Small intestine (tissue), 7 donors: ENCODE results near the gene MARCHF10. TPM values are rescaled to one million over a fixed set of nuclear protein-coding genes. Genes with fewer than 3 reads are reported as not detected.

Experiments
- DNase-seq, 2 donors: peaks; one replicate each; pipeline versions ENCODE4 v3.0.0 to v3.0.0-alpha.2; 2013
- FAIRE-seq: peaks from 2 replicates; lab custom pipeline; 2012; peaks lifted over from hg19 to GRCh38; lab: Jason Lieb, UNC
- H3K27ac ChIP-seq, 3 donors: one replicate each; pipeline ENCODE4 v1.5.1; 2013; ENCODE audit warnings: low read length in 2 of 3, mild to moderate bottlenecking in 2 of 3, control low read depth in 1 of 3, inconsistent platforms in 1 of 3, low read depth in 1 of 3, moderate library complexity in 1 of 3
- H3K27me3 ChIP-seq, 3 donors: one replicate each; pipeline ENCODE4 v1.6.1; 2013; ENCODE audit warnings: low read length in 3 of 3, inconsistent platforms in 1 of 3; ENCODE audit not compliant: control insufficient read depth in 3 of 3, insufficient read depth in 3 of 3
- H3K36me3 ChIP-seq, 3 donors: one replicate each; pipeline ENCODE4 v1.6.1; 2013; ENCODE audit warnings: low read length in 3 of 3, inconsistent platforms in 1 of 3, low read depth in 1 of 3, mild to moderate bottlenecking in 1 of 3, moderate library complexity in 1 of 3; ENCODE audit not compliant: control insufficient read depth in 3 of 3, insufficient read depth in 2 of 3
- H3K4me1 ChIP-seq, 3 donors: one replicate each; pipeline ENCODE4 v1.6.1; 2013; ENCODE audit warnings: low read length in 2 of 3, inconsistent platforms in 1 of 3, low read depth in 1 of 3, mild to moderate bottlenecking in 1 of 3, moderate library complexity in 1 of 3; ENCODE audit not compliant: control insufficient read depth in 3 of 3, insufficient read depth in 2 of 3
- H3K4me3 ChIP-seq, 3 donors: one replicate each; pipeline ENCODE4 v1.5.1; 2013; ENCODE audit warnings: low read length in 3 of 3, control low read depth in 1 of 3, inconsistent platforms in 1 of 3, low read depth in 1 of 3, mild to moderate bottlenecking in 1 of 3, moderate library complexity in 1 of 3
- H3K9me3 ChIP-seq, 2 donors: one replicate each; pipeline ENCODE4 v1.6.1; 2013; ENCODE audit warnings: low read depth in 1 of 2, low read length in 1 of 2; ENCODE audit not compliant: control insufficient read depth in 2 of 2, insufficient read depth in 1 of 2
- WGBS, 3 donors: extraction: QIAGEN DNeasy Blood & Tissue Kit; methylation state at CpG; one replicate each; pipeline ENCODE4 v1.1.7; 2013; 5-methylcytosine and 5-hydroxymethylcytosine counted together
- polyA plus RNA-seq, 4 donors: library from polyadenylated mRNA; stranded (reverse) in 3 of 4; unstranded in 1 of 4; fragments of 200-250 nt in 3 of 4; fragments of 120-200 nt in 1 of 4; gene quantifications; one replicate each; pipeline versions ENCODE4 v1.2.1 to v1.2.3, GENCODE V29; 2013
- donor health status: healthy with polysubstance abuse.
- donor health status: control.
- donor health status: control.
- donor health status: Bipolar disorder and iron deficiency.
- donor health status: healthy.

Gene MARCHF10
- polyA plus RNA-seq, 4 donors: 0.10 to 0.13 TPM; not detected in 2

DNA sequence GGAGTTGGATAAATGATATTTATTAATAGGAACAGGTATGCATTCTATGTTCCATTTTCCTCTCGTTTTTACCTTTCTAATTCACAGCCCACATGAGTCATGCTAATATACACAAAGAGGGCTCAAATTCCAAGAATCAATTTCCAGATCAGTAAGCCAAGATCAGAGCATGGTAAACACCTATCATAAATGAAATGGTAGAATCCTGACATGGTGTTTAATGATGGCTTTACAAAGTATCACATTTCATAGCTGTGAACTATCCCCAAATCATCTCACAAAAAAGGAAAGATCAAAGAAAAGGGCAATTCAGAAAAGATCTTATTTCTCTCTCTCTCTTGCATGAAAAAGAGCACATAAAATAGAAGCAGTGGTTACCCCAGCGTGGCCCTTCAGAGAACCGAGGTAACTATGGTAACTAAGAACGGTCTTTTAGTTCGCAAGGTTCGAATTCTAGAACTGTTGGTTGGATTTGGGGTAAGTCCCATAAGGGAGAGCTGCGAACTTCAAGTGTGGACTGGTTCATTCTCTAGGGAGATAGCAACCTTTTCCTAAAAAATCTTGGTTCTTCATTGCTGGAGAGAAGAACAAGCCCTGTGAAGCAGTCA lies 73.0 kb downstream of the MARCHF10 start:
- DNase-seq: no peak
- Histone ChIP-seq H3K36me3 (no peaks in the 10 kb centered on the region), H3K27ac (no peak overlapping the region), H3K4me1 (no peaks in the 10 kb centered on the region), H3K27me3 (no peaks in the 10 kb centered on the region), H3K4me3 (no peak overlapping the region), H3K9me3 (no peaks in the 10 kb centered on the region)
- no peak for FAIRE-seq
- WGBS, 3 donors: 66 to 73% (median 72%) methylated on average over 7 of the region's 7 CpGs

DNA sequence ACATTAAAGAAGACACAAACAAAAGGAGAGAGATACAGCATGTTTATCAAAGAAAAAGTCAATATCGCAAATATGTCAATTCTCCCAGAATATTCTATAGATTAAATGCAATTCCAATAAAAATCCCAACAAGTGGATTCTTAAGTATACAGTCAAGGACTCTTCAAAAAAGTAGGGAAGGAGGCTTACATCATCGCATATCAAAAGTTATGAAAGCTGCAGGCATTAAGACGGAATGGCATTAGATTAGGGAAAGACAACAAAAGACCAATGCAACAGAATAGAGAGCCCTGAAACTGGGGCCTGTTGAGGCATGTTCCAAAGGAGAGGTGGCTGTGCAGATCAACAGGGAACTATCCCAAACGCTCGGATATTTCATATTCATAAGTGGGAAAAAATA lies 76.0 kb downstream of the MARCHF10 start:
- Histone ChIP-seq H3K36me3 (no peaks in the 10 kb centered on the region), H3K4me1 (no peaks in the 10 kb centered on the region), H3K27me3 (peaks cover 0 to 3% (median 0%) of the 10 kb centered on the region in 3 donors), H3K4me3 (no peak overlapping the region), H3K27ac (no peak overlapping the region), H3K9me3 (no peaks in the 10 kb centered on the region)
- no peak for FAIRE-seq
- no peak for DNase-seq
- WGBS, 3 donors: 79 to 89% (median 80%) methylated on average over 5 of the region's 5 CpGs

DNA sequence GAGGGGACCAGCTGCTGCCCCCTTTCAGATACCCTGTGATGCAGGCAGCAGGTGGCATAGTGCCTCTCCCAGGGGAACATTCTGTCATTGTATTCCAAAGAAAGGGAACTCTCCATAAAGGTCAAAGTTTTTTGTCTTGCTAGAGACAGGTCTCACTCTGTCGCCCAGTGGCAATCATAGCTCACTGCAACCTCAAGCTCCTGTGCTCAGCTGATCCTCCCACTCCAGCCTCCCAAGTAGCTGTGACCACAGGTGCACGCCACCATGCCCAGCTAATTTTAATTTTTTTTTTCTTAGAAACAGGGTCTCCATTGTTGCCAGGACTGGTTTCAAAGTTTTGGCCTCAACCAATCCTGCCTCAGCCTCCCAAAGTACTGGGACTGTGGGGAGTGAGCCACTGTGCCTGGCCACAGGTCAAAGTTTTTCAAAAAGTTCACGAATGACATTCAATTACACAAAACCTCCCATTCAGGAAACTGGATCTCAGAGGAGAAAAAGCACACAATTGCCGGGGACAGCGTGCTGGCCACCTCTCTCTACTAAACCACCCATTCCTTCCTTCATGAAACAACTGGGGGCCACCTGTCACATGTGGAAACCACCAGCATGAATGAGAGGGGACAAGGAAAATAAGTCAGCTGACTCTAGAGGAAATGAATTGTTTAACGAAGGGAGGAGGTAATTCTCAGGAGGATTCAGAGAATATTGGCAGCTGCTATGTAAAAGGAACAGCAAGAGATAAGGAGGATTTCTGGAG lies 80.0 kb downstream of the MARCHF10 start:
- H3K36me3 ChIP-seq: no peaks in the 10 kb centered on the region
- FAIRE-seq (no peak), DNase-seq (no peak)
- H3K4me3 ChIP-seq: no peak overlapping the region
- 71 to 72% (median 71%) methylated on average over 6 of the region's 6 CpGs for WGBS, 3 donors
- no peaks in the 10 kb centered on the region for H3K9me3 ChIP-seq
- no peaks in the 10 kb centered on the region for H3K4me1 ChIP-seq
- H3K27ac ChIP-seq: no peak overlapping the region
- peaks cover 0 to 3% (median 0%) of the 10 kb centered on the region in 3 donors for H3K27me3 ChIP-seq

DNA sequence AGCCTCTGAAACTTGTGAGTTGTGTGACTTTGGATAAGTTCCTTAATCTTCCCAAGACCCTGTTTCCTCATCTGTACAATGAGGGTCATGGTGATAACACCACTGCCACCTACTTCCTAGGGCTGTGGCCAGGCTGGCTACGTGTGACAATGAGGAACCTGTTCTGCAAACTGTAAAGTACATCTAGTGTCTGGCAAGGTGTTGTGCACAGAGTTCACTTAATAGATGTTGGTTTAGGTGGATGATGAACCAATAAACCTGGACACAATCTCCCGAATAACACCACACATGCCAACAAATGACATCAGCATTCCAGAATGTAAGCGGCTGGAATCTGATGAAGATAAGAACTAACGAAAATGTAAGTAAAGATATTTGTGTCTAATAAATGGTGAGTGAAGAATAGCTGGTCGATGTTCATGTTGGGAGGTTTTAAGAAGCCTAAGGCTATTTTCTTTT lies 82.3 kb downstream of the MARCHF10 start:
- DNase-seq (peak in 1 of 2 donors; percentile 19), FAIRE-seq (no peak)
- Histone ChIP-seq H3K27me3 (peaks cover 0 to 3% (median 0%) of the 10 kb centered on the region in 3 donors), H3K9me3 (no peaks in the 10 kb centered on the region), H3K4me1 (no peaks in the 10 kb centered on the region), H3K27ac (no peak overlapping the region), H3K36me3 (no peaks in the 10 kb centered on the region), H3K4me3 (no peak overlapping the region)
- 18 to 42% (median 37%) methylated on average over 5 of the region's 5 CpGs for WGBS, 3 donors

DNA sequence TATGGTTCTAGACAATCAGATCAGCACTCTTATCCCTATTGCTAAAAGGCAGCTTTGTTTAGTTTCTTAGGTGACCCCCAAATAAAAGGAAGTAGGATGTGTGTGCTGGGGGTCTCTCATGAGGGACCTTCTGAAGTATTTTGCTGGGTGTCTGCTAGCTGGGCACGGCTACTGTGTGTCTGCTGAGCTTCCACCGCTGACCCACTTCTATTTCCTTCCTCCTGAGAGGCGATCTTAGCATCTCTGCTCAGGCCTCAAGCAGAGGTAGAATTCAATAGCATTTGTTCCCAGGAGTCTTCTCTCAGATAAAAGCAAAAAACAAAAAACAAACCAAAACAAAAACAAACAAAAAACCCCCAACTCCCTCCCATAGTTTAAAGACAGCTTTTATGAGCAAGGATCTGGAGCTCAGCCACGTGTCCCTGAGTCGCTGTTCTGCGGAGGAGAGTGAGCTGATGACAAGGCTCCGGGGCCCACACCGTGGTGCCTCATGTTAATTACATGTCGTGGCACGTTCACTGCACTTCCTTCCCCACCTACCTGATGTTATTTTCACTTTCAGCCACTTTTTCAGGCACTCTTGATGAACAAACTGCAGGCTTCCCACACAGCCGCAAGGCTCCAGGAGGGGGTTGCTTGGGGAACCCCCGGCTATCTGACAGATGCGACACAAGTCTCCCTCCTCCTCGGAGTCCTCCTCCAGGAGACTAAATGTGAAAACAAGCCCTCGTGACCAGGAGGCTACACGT lies 83.5 kb downstream of the MARCHF10 start:
- Histone ChIP-seq H3K9me3 (no peaks in the 10 kb centered on the region), H3K4me3 (no peak overlapping the region), H3K27me3 (peaks cover 0 to 3% (median 0%) of the 10 kb centered on the region in 3 donors), H3K4me1 (no peaks in the 10 kb centered on the region), H3K27ac (peak overlapping the region in 2 of 3 donors; percentile 53 to 55), H3K36me3 (no peaks in the 10 kb centered on the region)
- FAIRE-seq: no peak
- DNase-seq: peak in 1 of 2 donors; percentile 49
- 44 to 51% (median 48%) methylated on average over 16 of the region's 16 CpGs for WGBS, 3 donors

DNA sequence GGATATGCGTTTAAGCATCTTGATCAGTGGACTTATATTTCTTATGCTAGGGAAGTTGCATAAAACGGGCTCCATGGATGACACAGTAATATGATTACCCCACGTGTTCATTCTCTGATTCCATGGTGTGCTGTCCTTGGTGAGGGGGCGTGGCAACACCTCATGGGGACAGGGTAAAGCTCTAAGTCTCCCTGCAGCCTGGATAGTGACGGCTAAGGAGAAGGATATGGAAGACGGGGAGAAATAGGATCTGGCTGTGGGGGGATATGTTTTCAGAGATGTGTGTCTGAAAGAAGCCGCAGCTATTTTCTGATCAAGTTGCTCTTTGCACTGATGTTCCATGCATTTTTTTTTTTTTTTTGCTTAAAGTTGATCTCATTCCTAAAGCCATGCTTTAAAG lies 84.3 kb downstream of the MARCHF10 start:
- DNase-seq (no peak), FAIRE-seq (no peak)
- H3K4me3 ChIP-seq: no peak overlapping the region
- 43 to 77% (median 59%) methylated on average over 7 of the region's 7 CpGs for WGBS, 3 donors
- no peaks in the 10 kb centered on the region for H3K9me3 ChIP-seq
- H3K27ac ChIP-seq: no peak overlapping the region
- H3K4me1 ChIP-seq: no peaks in the 10 kb centered on the region
- H3K36me3 ChIP-seq: no peaks in the 10 kb centered on the region
- peaks cover 0 to 3% (median 0%) of the 10 kb centered on the region in 3 donors for H3K27me3 ChIP-seq

DNA sequence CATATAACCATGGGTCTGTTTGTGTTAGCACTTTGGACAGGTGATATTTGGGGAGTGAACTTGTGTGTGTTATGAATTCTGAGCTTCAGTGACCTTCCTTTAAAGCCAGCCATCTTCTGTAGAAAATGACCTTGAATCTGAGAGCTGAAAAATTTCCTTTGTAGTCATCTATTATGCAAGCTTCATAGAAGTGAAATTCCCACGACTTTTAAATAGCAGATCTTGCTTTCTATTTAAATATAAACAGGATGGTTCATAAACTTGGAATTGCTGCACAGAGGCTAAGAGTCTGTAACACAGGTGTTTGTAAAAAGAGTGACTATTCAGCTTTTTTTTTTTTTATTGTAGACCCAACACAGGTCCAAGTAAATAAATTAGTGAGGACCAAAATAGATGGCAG lies 85.5 kb downstream of the MARCHF10 start:
- no peak overlapping the region for H3K4me3 ChIP-seq
- 21 to 28% (median 26%) methylated on average over 1 of the region's 1 CpG for WGBS, 3 donors
- H3K36me3 ChIP-seq: no peaks in the 10 kb centered on the region
- H3K9me3 ChIP-seq: no peaks in the 10 kb centered on the region
- FAIRE-seq: no peak
- no peak overlapping the region for H3K27ac ChIP-seq
- no peak for DNase-seq
- no peaks in the 10 kb centered on the region for H3K4me1 ChIP-seq
- no peaks in the 10 kb centered on the region for H3K27me3 ChIP-seq

DNA sequence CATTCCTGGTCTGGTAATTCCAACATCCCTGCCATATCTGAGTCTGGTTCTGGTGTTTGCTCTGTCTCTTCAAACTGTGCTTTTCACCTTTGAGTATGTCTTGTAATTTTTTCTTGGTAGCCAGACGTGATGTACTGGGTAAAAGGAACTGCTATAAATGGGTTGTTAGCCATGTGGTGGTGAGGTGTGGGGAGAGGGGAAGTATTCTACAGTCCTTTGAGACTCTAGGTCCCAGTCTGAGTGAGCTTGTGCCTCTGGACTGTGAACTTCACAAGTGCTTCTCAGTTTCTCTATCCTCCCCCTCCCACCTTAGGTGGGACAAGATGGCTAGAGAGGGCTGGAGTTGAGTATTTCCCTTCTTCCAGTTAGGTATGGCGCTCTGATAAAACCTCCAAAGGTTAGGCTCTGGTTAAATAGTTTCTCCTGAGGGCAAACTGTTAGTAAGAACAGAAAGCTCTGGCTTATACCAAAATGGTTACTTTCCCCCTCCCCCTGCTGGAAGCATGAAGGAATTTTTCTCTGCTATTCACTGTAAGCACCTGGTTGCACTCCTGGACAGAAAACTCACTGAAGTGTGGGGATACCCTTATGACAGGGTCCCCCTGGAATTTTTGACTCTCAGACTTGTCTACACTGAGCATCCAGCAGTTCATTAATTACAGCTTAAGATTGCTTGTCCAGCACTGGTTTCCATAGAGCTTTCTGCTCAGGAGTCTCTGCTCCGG lies 87.8 kb downstream of the MARCHF10 start:
- no peak for FAIRE-seq

More for the DNA sequence above, 87.8 kb downstream of the MARCHF10 start:
- no peak overlapping the region for H3K4me3 ChIP-seq
- no peaks in the 10 kb centered on the region for H3K9me3 ChIP-seq
- no peaks in the 10 kb centered on the region for H3K27me3 ChIP-seq
- H3K36me3 ChIP-seq: no peaks in the 10 kb centered on the region
- no peak overlapping the region for H3K27ac ChIP-seq
- 78 to 88% (median 80%) methylated on average over 3 of the region's 3 CpGs for WGBS, 3 donors
- no peak for DNase-seq
- H3K4me1 ChIP-seq: no peaks in the 10 kb centered on the region
